ENCODE results near the gene SYNE4.
"Not testable (repeated sequence)": the region's sequence is repeated elsewhere in the genome, so short reads cannot be mapped to it uniquely, and the experiment has no call there.

The SYNE4 gene

DNA sequence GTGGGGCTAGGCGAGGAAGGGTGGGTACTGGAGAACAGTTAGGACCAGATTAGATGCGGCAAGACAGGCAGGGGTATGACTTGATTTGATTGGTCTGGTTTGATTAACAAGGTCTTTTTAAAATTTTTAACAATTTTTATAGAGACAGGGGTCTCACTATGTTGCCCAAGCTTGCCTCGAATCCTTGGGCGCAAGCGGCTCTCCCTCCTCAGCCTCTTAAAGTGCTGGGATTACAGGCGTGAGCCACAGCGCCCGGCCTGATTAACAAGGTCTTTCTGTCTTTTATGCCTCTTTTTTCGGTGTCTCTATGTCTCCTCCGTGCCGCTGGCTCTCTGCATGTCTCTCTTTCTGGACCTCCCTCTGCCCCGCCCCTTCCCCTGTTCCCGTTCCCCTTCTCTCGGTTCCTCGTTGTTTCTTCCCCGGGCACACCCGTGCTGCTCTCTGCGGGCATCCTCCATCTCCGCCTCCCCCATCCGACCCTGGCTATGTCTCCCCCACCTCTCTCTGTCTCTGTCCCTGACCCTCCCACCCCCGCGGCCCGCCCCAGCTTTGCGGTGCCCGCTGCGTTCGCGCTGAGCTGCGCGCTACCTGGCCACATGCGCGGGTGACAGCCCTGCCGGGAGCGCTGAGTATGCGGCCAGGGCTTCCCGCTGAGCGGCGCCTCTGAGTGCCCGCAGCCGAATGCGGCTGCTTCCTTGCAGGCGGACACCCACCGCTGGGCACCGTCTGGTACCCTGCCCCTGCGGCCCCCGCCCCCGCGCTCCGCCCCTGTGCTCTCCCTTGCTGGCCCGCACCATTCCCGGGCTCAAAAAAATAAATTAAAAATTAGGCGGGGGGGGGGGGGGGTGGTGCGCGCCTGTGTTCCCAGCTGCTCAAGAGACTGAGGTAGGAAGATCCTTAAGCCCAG is 21.7 kb downstream of the SYNE4 start:
- Histone ChIP-seq H3K27me3 (peaks cover 81% of the 10 kb centered on the region), H3K27ac (no peak overlapping the region), H3K4me1 (ENCODE audit: control insufficient read depth in 1 of 2, insufficient read depth in 1 of 2, low read depth in 1 of 2, low read length in 1 of 2) (peaks cover 2 to 6% of the 10 kb centered on the region in 2 experiments), H3K36me3 (no peaks in the 10 kb centered on the region), H3K9me3 (no peaks in the 10 kb centered on the region), H3K4me3 (ENCODE audit: low read depth in 1 of 2, low read length in 1 of 2) (peak overlapping the region; percentile 42 to 50)
- TF ChIP-seq, protein P1, sequence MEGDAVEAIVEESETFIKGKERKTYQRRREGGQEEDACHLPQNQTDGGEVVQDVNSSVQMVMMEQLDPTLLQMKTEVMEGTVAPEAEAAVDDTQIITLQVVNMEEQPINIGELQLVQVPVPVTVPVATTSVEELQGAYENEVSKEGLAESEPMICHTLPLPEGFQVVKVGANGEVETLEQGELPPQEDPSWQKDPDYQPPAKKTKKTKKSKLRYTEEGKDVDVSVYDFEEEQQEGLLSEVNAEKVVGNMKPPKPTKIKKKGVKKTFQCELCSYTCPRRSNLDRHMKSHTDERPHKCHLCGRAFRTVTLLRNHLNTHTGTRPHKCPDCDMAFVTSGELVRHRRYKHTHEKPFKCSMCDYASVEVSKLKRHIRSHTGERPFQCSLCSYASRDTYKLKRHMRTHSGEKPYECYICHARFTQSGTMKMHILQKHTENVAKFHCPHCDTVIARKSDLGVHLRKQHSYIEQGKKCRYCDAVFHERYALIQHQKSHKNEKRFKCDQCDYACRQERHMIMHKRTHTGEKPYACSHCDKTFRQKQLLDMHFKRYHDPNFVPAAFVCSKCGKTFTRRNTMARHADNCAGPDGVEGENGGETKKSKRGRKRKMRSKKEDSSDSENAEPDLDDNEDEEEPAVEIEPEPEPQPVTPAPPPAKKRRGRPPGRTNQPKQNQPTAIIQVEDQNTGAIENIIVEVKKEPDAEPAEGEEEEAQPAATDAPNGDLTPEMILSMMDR (IDR thresholded peaks at IDR 0.05): no peak

DNA sequence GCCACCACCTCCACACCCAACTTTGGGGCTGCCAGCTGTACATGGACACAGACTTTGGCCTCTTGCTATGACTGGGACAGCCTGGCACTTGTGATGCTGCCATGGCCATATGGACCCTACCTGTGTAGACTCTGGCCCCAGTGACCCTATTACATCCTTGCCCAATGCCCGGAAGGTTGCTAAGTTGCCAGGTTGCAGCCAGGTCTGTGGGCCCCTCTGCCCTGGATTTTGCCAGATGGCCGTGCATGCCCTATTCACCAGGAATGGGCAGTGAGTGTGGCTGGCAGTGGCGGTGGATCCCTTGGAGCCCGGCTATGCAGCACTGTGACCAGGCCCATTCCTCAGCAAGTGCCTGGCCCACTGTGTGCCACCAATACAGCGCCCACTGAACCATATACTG is 22.5 kb downstream of the SYNE4 start:
- TF ChIP-seq, protein P1 (IDR thresholded peaks at IDR 0.05): no peak
- Histone ChIP-seq H3K9me3 (no peaks in the 10 kb centered on the region), H3K27ac (no peak overlapping the region), H3K36me3 (no peaks in the 10 kb centered on the region), H3K4me3 (ENCODE audit: low read depth in 1 of 2, low read length in 1 of 2) (no peak overlapping the region), H3K4me1 (ENCODE audit: control insufficient read depth in 1 of 2, insufficient read depth in 1 of 2, low read depth in 1 of 2, low read length in 1 of 2) (peaks cover 2 to 6% of the 10 kb centered on the region in 2 experiments), H3K27me3 (peaks cover 88% of the 10 kb centered on the region)

DNA sequence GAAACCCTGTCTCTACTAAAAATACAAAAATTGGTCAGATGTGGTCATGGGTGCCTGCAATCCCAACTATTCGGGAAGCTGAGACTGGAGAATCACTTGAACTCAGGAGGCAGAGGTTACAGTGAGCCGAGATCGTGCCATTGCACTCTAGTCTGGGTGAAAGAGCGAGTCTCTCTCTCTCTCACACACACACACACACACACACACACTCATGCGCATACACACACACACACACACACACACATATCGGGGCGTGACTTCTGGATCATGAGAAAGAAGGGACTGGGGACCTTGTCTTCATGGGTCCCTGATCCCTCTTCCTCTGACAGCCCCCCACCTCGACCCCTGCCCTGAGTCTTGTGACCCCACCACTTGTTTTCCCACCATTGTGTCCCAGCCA is 25.4 kb downstream of the SYNE4 start:
- Histone ChIP-seq H3K36me3 (no peaks in the 10 kb centered on the region), H3K4me1 (ENCODE audit: control insufficient read depth in 1 of 2, insufficient read depth in 1 of 2, low read depth in 1 of 2, low read length in 1 of 2) (peaks cover 2 to 6% of the 10 kb centered on the region in 2 experiments), H3K27me3 (peaks cover 79% of the 10 kb centered on the region), H3K9me3 (no peaks in the 10 kb centered on the region), H3K4me3 (ENCODE audit: low read depth in 1 of 2, low read length in 1 of 2) (no peak overlapping the region), H3K27ac (no peak overlapping the region)
- TF ChIP-seq, protein P1 (IDR thresholded peaks at IDR 0.05): no peak

DNA sequence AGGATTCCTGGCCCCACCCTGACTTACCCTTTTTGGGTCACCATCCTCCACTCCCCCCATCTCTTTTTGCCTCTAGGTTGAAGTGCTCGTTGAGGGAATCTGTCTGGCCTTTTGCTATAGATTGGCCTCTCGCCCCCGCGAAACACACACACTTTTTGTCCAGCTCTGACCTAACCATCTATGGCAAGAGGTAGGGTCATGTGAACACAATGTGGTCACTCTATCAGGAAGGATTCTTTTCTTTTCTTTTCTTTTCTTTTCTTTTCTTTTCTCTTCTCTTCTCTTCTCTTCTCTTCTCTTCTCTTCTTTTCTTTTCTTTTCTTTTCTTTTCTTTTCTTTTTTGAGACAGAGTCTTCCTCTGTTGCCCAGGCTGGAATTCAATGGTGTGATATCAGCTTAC is 27.6 kb downstream of the SYNE4 start:
- H3K9me3 ChIP-seq; H3K4me1 ChIP-seq (ENCODE audit: control insufficient read depth in 1 of 2, insufficient read depth in 1 of 2, low read depth in 1 of 2, low read length in 1 of 2); H3K27ac ChIP-seq; H3K36me3 ChIP-seq; H3K4me3 ChIP-seq (ENCODE audit: low read depth in 1 of 2, low read length in 1 of 2): not testable (repeated sequence)
- peaks cover 68% of the 10 kb centered on the region for H3K27me3 ChIP-seq

DNA sequence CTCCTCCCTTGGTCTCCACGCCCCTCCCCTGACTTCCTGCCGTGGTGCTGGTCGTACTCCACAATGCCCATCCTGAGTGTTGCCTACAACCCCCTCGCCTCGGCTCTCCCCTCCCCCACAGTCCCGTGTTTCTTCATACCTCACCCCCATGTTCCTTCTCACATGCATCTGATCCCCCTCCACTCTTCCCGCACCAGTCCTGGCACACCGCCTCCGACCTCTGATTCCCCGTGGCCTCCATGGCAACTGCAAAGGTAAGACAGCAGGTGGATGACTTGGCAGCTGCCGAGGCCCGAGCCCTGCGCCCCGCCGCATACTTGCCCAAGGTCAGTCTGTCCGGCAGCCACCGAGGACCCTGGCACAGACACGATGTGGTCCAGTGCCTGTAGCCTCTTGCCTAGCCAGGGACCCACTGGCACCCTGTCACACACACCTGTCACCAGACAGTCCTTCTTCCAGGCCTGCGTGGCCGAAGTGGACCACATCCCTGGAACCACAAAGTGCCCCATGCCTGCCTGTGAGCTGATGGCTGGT is 29.7 kb downstream of the SYNE4 start:
- H3K36me3 ChIP-seq: no peaks in the 10 kb centered on the region
- H3K4me3 ChIP-seq (ENCODE audit: low read depth in 1 of 2, low read length in 1 of 2): no peak overlapping the region
- no peaks in the 10 kb centered on the region for H3K9me3 ChIP-seq
- TF ChIP-seq, protein P1 (IDR thresholded peaks at IDR 0.05): no peak
- H3K27me3 ChIP-seq: peaks cover 58% of the 10 kb centered on the region
- H3K27ac ChIP-seq: no peak overlapping the region
- no peaks in the 10 kb centered on the region for H3K4me1 ChIP-seq (ENCODE audit: control insufficient read depth in 1 of 2, insufficient read depth in 1 of 2, low read depth in 1 of 2, low read length in 1 of 2)

DNA sequence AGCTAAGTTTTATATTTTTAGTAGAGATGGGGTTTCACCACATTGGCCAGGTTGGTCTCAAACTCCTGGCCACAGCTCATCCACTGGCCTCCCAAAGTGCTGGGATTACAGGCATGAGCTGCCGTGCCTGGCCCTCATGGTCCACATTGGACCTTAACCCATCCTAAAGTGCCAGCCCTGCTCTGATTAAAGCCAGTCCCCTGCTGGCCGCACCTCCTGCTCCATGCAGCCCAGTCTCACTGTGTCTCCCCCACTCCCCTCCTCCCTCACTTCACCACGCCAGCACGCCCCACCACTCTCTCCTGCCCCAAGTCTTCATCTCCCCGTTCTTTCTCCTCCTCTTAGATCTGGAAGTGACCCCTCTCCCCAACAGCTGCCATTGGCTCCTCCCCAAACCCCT is 30.3 kb downstream of the SYNE4 start:
- TF ChIP-seq, protein P1 (IDR thresholded peaks at IDR 0.05): no peak
- H3K27me3 ChIP-seq: peaks cover 58% of the 10 kb centered on the region

More for the DNA sequence above, 30.3 kb downstream of the SYNE4 start:
- Histone ChIP-seq H3K4me3 (ENCODE audit: low read depth in 1 of 2, low read length in 1 of 2) (no peak overlapping the region), H3K27ac (no peak overlapping the region), H3K4me1 (ENCODE audit: control insufficient read depth in 1 of 2, insufficient read depth in 1 of 2, low read depth in 1 of 2, low read length in 1 of 2) (no peaks in the 10 kb centered on the region), H3K36me3 (no peaks in the 10 kb centered on the region), H3K9me3 (no peaks in the 10 kb centered on the region)
